Stimulated activated CD8-positive, alpha-beta memory T cell treated with anti-CD3 and anti-CD28 coated beads, Interleukin-15, amount 100 ng/mL, for 4 hours (primary cell): ENCODE results near the gene SELENOM.
"Not testable (repeated sequence)": the region's sequence is repeated elsewhere in the genome, so short reads cannot be mapped to it uniquely, and the experiment has no call there.

Experiments
- DNase-seq, 2 donors: peaks; one replicate each; pipeline ENCODE4 v3.0.0-alpha.2; 2020; ENCODE audit warnings: low read depth in 2 of 2

The SELENOM gene

GRCh38 chr22:31078389-31078788 lies 29.0 kb downstream of the SELENOM start:
- not testable (repeated sequence) for DNase-seq

- no peak for DNase-seq
These were observed 29.7 kb downstream of the SELENOM start for GRCh38 chr22:31077681-31078080.

- no peak for DNase-seq
These were observed 31.4 kb downstream of the SELENOM start for GRCh38 chr22:31075961-31076360.

- DNase-seq, result not testable (repeated sequence)
These were observed 33.7 kb downstream of the SELENOM start for GRCh38 chr22:31073545-31074145.

GRCh38 chr22:31073125-31073524 lies 34.2 kb downstream of the SELENOM start:
- not testable (repeated sequence) for DNase-seq

GRCh38 chr22:31069691-31070314 lies 37.6 kb downstream of the SELENOM start:
- not testable (repeated sequence) for DNase-seq

GRCh38 chr22:31068970-31069369 lies 38.4 kb downstream of the SELENOM start:
- no peak for DNase-seq

- DNase-seq, result no peak
These were observed 43.0 kb downstream of the SELENOM start for GRCh38 chr22:31064369-31064768.

GRCh38 chr22:31062566-31063230 lies 44.7 kb downstream of the SELENOM start:
- DNase-seq, result no peak

- DNase-seq, result not testable (repeated sequence)
These were observed 47.7 kb downstream of the SELENOM start for GRCh38 chr22:31059663-31060062.

- DNase-seq, result no peak
These were observed 50.3 kb downstream of the SELENOM start for GRCh38 chr22:31056986-31057599.

- DNase-seq, result no peak
These were observed 51.7 kb downstream of the SELENOM start for GRCh38 chr22:31055635-31056159.

- DNase-seq, result no peak
These were observed 52.2 kb downstream of the SELENOM start for GRCh38 chr22:31055117-31055634.
